Bronchus fibroblast of lung (primary cell): Measurements from ENCODE around the gene ZNF460. TPM values are rescaled to one million over a fixed set of nuclear protein-coding genes. Genes with fewer than 3 reads are reported as not detected.

Source experiments
- total RNA-seq: library from RNA; depleted of rRNA; stranded (reverse); fragments of >200 nt; gene quantifications from 2 replicates; pipeline ENCODE4 v1.2.3, GENCODE V29; 2015

Gene ZNF460
- 10.3 and 13.4 TPM in 2 replicates for total RNA-seq

DNA sequence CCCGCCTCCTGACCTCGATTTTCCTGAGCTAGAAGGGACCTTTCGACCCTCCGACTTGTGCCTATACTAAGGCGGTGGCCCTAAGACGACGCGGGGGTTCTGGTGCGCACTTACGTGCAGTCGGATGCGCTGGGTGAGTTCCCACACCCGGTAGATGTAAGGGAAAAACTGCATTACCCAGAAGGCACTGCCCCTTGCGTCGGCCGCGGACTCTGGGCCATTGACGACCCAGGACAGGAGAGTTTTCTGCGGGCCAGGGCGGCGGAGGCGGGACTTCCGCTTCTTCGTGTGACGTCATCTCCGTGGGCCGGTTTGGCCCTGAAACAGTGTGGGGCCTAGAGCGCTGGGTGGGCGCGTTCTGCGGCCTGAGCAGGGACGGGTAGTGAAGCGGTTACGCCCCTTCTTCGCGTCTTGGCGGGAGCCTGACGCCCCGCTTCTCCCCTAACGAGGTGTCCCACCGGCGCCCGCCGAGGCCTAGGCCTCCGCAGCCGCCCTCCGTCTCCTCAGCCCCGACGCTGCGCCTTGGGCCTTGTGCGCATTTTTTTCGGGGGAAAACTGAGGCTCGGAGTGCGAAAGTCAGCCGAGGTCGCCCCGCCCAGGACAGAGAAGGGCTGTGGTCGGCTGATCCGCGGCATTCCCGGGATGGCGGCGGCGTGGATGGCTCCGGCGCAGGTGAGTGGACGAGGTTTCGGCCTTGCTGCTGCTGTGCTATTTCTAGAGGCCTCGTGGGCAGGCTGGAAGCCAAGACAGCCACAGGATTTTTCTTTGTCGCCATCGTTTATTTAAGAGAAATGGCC lies at the start of gene ZNF460:
TSS of gene ZNF460 (plus strand) at position 321 of the 797 bp plus-strand sequence. CDS start at position 643, 322 bp downstream.

DNA sequence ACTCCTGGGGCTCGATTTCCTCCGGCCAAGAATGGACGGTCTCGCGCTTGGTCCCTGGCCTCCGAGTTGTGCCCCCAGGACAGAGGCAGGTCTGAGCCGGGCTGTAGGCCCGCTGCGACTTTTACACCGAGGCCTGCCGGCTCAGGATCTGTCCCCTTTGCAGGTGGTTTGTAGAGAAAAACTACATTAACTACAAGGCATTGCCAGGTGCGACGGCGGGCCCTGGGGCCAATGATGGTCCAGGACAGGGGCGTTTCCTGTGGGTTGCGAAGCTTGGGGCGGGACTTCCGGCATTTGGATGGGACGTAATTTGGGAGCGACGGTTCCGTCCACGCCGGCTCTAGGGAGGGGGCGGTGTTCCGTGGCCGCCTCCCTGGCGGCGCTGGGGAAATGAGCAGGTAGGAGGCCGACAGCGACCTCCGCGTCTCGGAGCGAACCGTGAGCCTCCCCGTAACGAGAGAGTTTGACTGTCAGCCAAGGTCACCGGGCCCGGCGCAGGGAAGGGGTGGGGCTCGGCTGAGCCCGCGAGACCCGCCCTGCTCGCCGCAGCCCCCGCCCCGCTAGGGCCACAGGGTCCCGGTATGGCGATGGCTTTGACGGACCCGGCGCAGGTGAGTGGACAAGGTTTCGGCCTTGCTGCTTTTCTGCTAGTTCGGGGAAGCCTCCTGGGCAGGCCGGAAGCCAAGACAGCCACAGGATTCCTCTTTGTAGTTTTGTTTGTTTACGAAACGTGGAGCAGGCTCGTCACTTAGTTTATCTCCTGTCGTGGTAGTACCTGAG lies 39.8 kb upstream of the ZNF460 start, which contains the start of gene ZNF805:
TSS of gene ZNF805 (plus strand) at position 322 of the 780 bp plus-strand sequence. CDS start at position 582, 260 bp downstream.

DNA sequence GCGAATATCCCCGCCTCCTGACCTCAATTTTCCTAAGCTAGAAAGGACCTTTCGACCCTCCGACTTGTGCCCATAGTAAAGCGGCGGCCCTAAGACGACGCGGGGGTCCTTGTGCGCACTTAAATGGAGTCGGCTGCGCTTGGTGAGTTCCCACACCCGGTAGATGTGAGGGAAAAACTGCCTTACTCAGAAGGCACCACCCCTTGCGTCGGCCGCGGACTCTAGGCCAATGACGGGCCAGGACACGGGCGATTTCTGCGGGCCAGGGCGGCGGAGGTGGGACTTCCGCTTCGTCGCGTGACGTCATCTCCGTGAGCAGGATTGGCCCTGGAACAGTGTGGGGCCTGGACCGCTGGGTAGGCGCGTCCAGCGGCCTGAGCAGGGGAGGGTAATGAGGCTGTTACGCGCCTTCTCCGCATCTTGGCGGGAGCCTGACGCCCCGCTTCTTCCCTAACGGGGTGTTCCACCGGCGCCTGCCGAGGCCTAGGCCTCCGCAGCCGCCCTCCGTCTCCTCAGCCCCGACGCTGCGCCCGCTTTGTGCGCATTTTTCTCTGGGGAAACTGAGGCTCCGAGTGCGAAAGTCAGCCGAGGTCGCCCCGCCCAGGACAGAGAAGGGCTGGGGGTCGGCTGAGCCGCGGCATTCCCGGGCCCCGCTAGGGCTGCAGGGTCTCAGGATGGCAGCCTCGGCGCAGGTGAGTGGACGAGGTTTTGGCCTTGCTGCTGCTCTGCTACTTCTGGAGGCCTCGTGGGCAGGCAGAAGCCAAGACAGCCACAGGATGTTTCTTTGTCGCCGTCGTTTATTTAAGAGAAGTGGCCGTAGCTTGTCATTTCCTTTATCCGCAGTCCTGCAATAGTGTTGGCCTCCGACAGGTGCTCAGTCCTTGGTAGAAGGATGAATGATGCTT lies 40.1 kb downstream of the ZNF460 start, which contains the start of gene ZNF543:
TSS of gene ZNF543 (plus strand) at position 293 of the 905 bp plus-strand sequence. CDS start at position 675, 382 bp downstream.

Other genes starting within 250 kb of the ZNF460 start
- gene USP29, start 160.5 kb upstream of the ZNF460 start, total RNA-seq: not detected in 2 replicates
- not detected in 2 replicates for gene ZIM3, start 135.3 kb upstream of the ZNF460 start, total RNA-seq
- gene DUXA, start 113.0 kb upstream of the ZNF460 start, total RNA-seq: not detected in 2 replicates
- gene ZNF264, start 89.0 kb upstream of the ZNF460 start, total RNA-seq: 8.3 and 9.8 TPM in 2 replicates
- gene AURKC, start 49.5 kb upstream of the ZNF460 start, total RNA-seq: 0.84 and 1.5 TPM in 2 replicates
- gene ZNF805, start 39.9 kb upstream of the ZNF460 start, total RNA-seq: 4.5 and 5.2 TPM in 2 replicates
- gene ZNF543, start 40.0 kb downstream of the ZNF460 start, total RNA-seq: 3.6 and 3.7 TPM in 2 replicates
- gene ZNF304, start 70.8 kb downstream of the ZNF460 start, total RNA-seq: 4.9 TPM in 2 replicates
- gene TRAPPC2B, start 83.1 kb downstream of the ZNF460 start, total RNA-seq: 15.3 and 16.9 TPM in 2 replicates
- 0.59 and 1.2 TPM in 2 replicates for gene ZNF547, start 83.1 kb downstream of the ZNF460 start, total RNA-seq
- 7.1 and 9.1 TPM in 2 replicates for gene ZNF548, start 109.4 kb downstream of the ZNF460 start, total RNA-seq
- 3.4 and 4.7 TPM in 2 replicates for gene ZNF17, start 130.7 kb downstream of the ZNF460 start, total RNA-seq
- 9.4 and 12.6 TPM in 2 replicates for gene ZNF749, start 154.8 kb downstream of the ZNF460 start, total RNA-seq
- gene VN1R1, start 176.7 kb downstream of the ZNF460 start, total RNA-seq: 0.15 TPM in 1 of 2 replicates, not detected in the other
- 8.2 TPM in 2 replicates for gene ZNF772, start 197.1 kb downstream of the ZNF460 start, total RNA-seq
- gene ZNF419, start 207.3 kb downstream of the ZNF460 start, total RNA-seq: 7.7 and 15.5 TPM in 2 replicates
- gene ZNF773, start 219.5 kb downstream of the ZNF460 start, total RNA-seq: 11.6 and 12.4 TPM in 2 replicates
- 2.5 and 3.9 TPM in 2 replicates for gene ZNF549, start 246.9 kb downstream of the ZNF460 start, total RNA-seq